HEK293 (cell line): Measurements from ENCODE around the gene CDX1.

Experiments used
- ATF2 ChIP-seq: fragments of 450-650 bp; formaldehyde crosslinking; IDR thresholded peaks from 2 replicates; pipeline ENCODE4 v1.5.1; 2016; ENCODE audit warnings: missing biosample characterization, missing genetic modification characterization, low read depth
- CTCF ChIP-seq: fragments of 450-650 bp; formaldehyde crosslinking; IDR thresholded peaks from 2 replicates; pipeline ENCODE4 v1.5.1; 2016; ENCODE audit warnings: missing biosample characterization, missing genetic modification characterization
- KLF8 ChIP-seq: fragments of 450-650 bp; formaldehyde crosslinking; IDR thresholded peaks from 2 replicates; pipeline ENCODE4 v1.5.1; 2016; ENCODE audit warnings: missing biosample characterization, missing genetic modification characterization
- MZF1 ChIP-seq: fragments of 450-650 bp; formaldehyde crosslinking; IDR thresholded peaks from 2 replicates; pipeline ENCODE4 v1.5.1; 2017; ENCODE audit warnings: missing biosample characterization, missing genetic modification characterization, borderline replicate concordance
- ZBTB44 ChIP-seq: fragments of 450-650 bp; IDR thresholded peaks from 2 replicates; pipeline ENCODE4 v1.5.1; 2018; ENCODE audit warnings: missing biosample characterization, mild to moderate bottlenecking, missing genetic modification characterization
- ZNF223 ChIP-seq: fragments of 450-650 bp; formaldehyde crosslinking; IDR thresholded peaks from 2 replicates; pipeline ENCODE4 v1.5.1; 2016; ENCODE audit warnings: missing biosample characterization, missing genetic modification characterization
- TF ChIP-seq, protein P1 (sequence below): fragments of 450-650 bp; formaldehyde crosslinking; IDR thresholded peaks from 2 replicates; pipeline ENCODE4 v1.5.1; 2016; ENCODE audit warnings: missing biosample characterization, missing genetic modification characterization
- TF ChIP-seq, protein P2 (sequence below): fragments of 450-650 bp; formaldehyde crosslinking; IDR thresholded peaks from 2 replicates; pipeline ENCODE4 v1.5.1; 2016; ENCODE audit warnings: missing biosample characterization, missing genetic modification characterization
- TF ChIP-seq, protein P3 (sequence below): fragments of 450-650 bp; formaldehyde crosslinking; IDR thresholded peaks from 2 replicates; pipeline ENCODE4 v1.5.1; 2017; ENCODE audit warnings: missing biosample characterization, missing genetic modification characterization

GRCh38 chr5:150159741-150160179 lies 6.8 kb upstream of the CDX1 start:
- TF ChIP-seq, protein P1, sequence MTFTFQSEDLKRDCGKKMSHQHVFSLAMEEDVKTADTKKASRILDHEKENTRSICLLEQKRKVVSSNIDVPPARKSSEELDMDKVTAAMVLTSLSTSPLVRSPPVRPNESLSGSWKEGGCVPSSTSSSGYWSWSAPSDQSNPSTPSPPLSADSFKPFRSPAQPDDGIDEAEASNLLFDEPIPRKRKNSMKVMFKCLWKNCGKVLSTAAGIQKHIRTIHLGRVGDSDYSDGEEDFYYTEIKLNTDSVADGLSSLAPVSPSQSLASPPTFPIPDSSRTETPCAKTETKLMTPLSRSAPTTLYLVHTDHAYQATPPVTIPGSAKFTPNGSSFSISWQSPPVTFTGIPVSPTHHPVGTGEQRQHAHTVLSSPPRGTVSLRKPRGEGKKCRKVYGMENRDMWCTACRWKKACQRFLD (tag by site-specific recombination): no peak
- TF ChIP-seq, protein P2, sequence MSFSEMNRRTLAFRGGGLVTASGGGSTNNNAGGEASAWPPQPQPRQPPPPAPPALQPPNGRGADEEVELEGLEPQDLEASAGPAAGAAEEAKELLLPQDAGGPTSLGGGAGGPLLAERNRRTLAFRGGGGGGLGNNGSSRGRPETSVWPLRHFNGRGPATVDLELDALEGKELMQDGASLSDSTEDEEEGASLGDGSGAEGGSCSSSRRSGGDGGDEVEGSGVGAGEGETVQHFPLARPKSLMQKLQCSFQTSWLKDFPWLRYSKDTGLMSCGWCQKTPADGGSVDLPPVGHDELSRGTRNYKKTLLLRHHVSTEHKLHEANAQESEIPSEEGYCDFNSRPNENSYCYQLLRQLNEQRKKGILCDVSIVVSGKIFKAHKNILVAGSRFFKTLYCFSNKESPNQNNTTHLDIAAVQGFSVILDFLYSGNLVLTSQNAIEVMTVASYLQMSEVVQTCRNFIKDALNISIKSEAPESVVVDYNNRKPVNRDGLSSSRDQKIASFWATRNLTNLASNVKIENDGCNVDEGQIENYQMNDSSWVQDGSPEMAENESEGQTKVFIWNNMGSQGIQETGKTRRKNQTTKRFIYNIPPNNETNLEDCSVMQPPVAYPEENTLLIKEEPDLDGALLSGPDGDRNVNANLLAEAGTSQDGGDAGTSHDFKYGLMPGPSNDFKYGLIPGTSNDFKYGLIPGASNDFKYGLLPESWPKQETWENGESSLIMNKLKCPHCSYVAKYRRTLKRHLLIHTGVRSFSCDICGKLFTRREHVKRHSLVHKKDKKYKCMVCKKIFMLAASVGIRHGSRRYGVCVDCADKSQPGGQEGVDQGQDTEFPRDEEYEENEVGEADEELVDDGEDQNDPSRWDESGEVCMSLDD (tag by site-specific recombination): no peak
- TF ChIP-seq ZBTB44 (no peak), ATF2 (tag by site-specific recombination) (no peak), CTCF (tag by site-specific recombination) (no peak), MZF1 (tag by site-specific recombination) (no peak), KLF8 (tag by site-specific recombination) (no peak), ZNF223 (tag by site-specific recombination) (no peak)
- TF ChIP-seq, protein P3, sequence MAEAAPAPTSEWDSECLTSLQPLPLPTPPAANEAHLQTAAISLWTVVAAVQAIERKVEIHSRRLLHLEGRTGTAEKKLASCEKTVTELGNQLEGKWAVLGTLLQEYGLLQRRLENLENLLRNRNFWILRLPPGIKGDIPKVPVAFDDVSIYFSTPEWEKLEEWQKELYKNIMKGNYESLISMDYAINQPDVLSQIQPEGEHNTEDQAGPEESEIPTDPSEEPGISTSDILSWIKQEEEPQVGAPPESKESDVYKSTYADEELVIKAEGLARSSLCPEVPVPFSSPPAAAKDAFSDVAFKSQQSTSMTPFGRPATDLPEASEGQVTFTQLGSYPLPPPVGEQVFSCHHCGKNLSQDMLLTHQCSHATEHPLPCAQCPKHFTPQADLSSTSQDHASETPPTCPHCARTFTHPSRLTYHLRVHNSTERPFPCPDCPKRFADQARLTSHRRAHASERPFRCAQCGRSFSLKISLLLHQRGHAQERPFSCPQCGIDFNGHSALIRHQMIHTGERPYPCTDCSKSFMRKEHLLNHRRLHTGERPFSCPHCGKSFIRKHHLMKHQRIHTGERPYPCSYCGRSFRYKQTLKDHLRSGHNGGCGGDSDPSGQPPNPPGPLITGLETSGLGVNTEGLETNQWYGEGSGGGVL (tag by site-specific recombination): no peak
